Transverse colon (tissue), 4 donors: ENCODE results near the gene MAPK1. TPM values are rescaled to one million over a fixed set of nuclear protein-coding genes. Genes with fewer than 3 reads are reported as not detected.

Experiments used
- DNase-seq: peaks from one replicate; pipeline ENCODE4 v3.0.0-alpha.2; 2019
- H3K27ac ChIP-seq, 4 donors: fragments of 200-600 bp; sonication (generic); 2 replicates each; pipeline ENCODE4 v1.5.1; 2016 to 2018; ENCODE audit warnings: inconsistent platforms in 4 of 4
- H3K27me3 ChIP-seq: fragments of 200-600 bp; sonication (generic); 2 replicates; pipeline ENCODE4 v1.5.1; 2017; ENCODE audit warnings: inconsistent platforms
- H3K36me3 ChIP-seq, 4 donors: fragments of 200-600 bp; sonication (generic); 2 replicates each; pipeline ENCODE4 v1.5.1; 2017 to 2019; ENCODE audit warnings: inconsistent platforms in 4 of 4
- H3K4me1 ChIP-seq, 4 donors: fragments of 200-600 bp; sonication (generic); 2 replicates each; pipeline ENCODE4 v1.5.1; 2017 to 2020; ENCODE audit warnings: inconsistent platforms in 4 of 4
- H3K4me3 ChIP-seq, 4 donors: fragments of 200-600 bp; sonication (generic); 1 replicate in 1 of 4; 2 replicates in 3 of 4; pipeline versions ENCODE4 v1.5.1 to v1.6.1; 2017 to 2019; ENCODE audit warnings: inconsistent platforms in 4 of 4
- H3K9me3 ChIP-seq, 2 donors: fragments of 200-600 bp; sonication (generic); 2 replicates each; pipeline ENCODE4 v1.5.1; 2017 to 2019; ENCODE audit warnings: inconsistent platforms in 2 of 2
- EP300 ChIP-seq: sonication (generic); formaldehyde crosslinking; IDR thresholded peaks from one replicate; pipeline ENCODE4 v1.6.1; 2017; ENCODE audit warnings: antibody characterized with exemption, low read depth
- POLR2A ChIP-seq: fragments of 450-650 bp; IDR thresholded peaks from one replicate; pipeline ENCODE4 v1.6.1; 2016; ENCODE audit warnings: antibody characterized with exemption, mild to moderate bottlenecking, moderate library complexity
- POLR2AphosphoS5 ChIP-seq, 3 donors: sonication (generic); formaldehyde crosslinking; IDR thresholded peaks; one replicate each; pipeline ENCODE4 v1.6.1; 2016; ENCODE audit warnings: antibody characterized with exemption in 3 of 3
- WGBS, 2 donors: methylation state at CpG; one replicate each; pipeline ENCODE4 v1.1.5; 2018; ENCODE audit warnings: low coverage in 1 of 2; 5-methylcytosine and 5-hydroxymethylcytosine counted together
- in situ Hi-C, 4 donors: fragments of 200-750 bp; cut with MboI; loops; one replicate each; pipeline versions ENCODE4 v1.15.0 to v1.15.1; 2017; ENCODE audit warnings: low sequenced_read_pairs in 3 of 4, low pct_ligation_motif_present in 1 of 4, low pct_unique_long_range_greater_than_20kb in 1 of 4
- intact Hi-C: fragments of 100-400 bp; cut with DNase I; formaldehyde crosslinking; loops from one replicate; pipeline ENCODE4 v1.15.1; 2023; ENCODE audit warnings: low total_unique reads
- total RNA-seq, 4 donors: library from RNA; depleted of rRNA; stranded (reverse); fragments of >200 nt; gene quantifications; one replicate each; pipeline ENCODE4 v1.1.0, GENCODE V29; 2016
- TF ChIP-seq, protein P1 (sequence below), 5 experiments: fragments of 200-600 bp in 3 of 5; fragments of 450-650 bp in 2 of 5; sonication (generic) in 3 of 5; IDR thresholded peaks; 1 replicate in 2 of 5; 2 replicates in 3 of 5; pipeline ENCODE4 v1.5.1; 2016 to 2017; ENCODE audit warnings: antibody characterized with exemption in 5 of 5, inconsistent platforms in 3 of 5, mild to moderate bottlenecking in 2 of 5, moderate library complexity in 1 of 5

Gene MAPK1
- total RNA-seq, 4 donors from 2014 or later = 37.1 to 303 (median 57.0) TPM

DNA sequence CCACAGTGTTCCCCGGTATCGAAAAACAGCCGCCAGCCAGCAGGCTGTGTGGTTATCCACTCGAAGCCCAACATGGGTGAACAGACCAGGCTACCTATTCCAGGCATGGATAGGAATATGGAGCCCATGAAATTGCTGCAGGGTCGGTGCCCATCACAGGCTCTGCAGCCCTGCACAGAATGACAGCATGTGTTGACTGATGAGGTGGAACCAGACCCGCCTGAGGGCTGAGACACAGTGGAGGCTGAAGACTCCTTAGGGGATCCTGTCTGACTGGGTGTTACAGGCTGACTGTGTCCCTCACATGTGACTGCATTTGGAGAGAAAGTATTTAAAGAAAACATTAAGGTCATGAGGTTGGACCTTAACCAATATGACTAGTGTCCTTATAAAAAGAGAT, 125.7 kb downstream of the MAPK1 start:
- no peak for DNase-seq
- Histone ChIP-seq H3K4me1 (no peaks in the 10 kb centered on the region), H3K36me3 (no peaks in the 10 kb centered on the region), H3K9me3 (no peaks in the 10 kb centered on the region), H3K27ac (no peak overlapping the region), H3K4me3 (no peak overlapping the region), H3K27me3 (no peaks in the 10 kb centered on the region)
- intact Hi-C loops = no loop called here
- in situ Hi-C loops = no loop called here
- WGBS, 2 donors = 88% methylated on average over 6 of the region's 6 CpGs; no CpG with 5 or more reads in 1 of the 2 donors
- TF ChIP-seq EP300 = no peak
- TF ChIP-seq, protein P1, sequence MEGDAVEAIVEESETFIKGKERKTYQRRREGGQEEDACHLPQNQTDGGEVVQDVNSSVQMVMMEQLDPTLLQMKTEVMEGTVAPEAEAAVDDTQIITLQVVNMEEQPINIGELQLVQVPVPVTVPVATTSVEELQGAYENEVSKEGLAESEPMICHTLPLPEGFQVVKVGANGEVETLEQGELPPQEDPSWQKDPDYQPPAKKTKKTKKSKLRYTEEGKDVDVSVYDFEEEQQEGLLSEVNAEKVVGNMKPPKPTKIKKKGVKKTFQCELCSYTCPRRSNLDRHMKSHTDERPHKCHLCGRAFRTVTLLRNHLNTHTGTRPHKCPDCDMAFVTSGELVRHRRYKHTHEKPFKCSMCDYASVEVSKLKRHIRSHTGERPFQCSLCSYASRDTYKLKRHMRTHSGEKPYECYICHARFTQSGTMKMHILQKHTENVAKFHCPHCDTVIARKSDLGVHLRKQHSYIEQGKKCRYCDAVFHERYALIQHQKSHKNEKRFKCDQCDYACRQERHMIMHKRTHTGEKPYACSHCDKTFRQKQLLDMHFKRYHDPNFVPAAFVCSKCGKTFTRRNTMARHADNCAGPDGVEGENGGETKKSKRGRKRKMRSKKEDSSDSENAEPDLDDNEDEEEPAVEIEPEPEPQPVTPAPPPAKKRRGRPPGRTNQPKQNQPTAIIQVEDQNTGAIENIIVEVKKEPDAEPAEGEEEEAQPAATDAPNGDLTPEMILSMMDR (IDR thresholded peaks at IDR 0.05) = no peak

DNA sequence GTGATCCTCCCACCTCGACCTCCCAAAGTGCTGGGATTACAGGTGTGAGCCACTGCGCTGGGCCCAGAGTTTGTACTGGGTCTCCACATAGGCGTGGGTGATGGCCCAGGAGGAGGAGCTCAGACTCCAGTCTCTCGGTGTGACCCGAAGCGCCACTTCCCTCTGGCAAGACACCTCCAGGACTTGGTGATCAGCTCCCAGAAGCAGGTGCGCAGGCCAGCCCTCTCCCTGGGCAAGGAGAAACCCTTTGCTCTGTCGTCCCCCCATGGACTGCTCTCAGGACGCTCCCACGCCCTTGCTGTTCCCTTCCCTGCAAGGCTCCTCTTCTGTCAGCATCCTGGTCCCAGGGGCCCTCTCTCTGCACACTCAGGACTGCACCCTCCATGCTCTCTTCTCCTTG, 126.4 kb downstream of the MAPK1 start:
- 67 to 85% methylated on average over 3 to 10 of the region's 10 CpGs for WGBS, 2 donors
- Histone ChIP-seq H3K27me3 (no peaks in the 10 kb centered on the region), H3K27ac (no peak overlapping the region), H3K36me3 (no peaks in the 10 kb centered on the region), H3K4me1 (peaks cover 0 to 4% (median 4%) of the 10 kb centered on the region in 4 donors), H3K4me3 (no peak overlapping the region), H3K9me3 (no peaks in the 10 kb centered on the region)
- intact Hi-C loops (no loop called here), in situ Hi-C loops (no loop called here)
- no peak for TF ChIP-seq EP300
- no peak for TF ChIP-seq POLR2A
- TF ChIP-seq, protein P1 (IDR thresholded peaks at IDR 0.05) = no peak
- TF ChIP-seq POLR2AphosphoS5 (IDR thresholded peaks at IDR 0.05) = no peak
- DNase-seq = no peak

GRCh38 chr22:21739828-21740377, 127.5 kb downstream of the MAPK1 start:
- in situ Hi-C loops (no loop called here), intact Hi-C loops (no loop called here)
- H3K27me3 ChIP-seq = no peaks in the 10 kb centered on the region
- H3K4me3 ChIP-seq = no peak overlapping the region
- no peaks in the 10 kb centered on the region for H3K36me3 ChIP-seq
- 93% methylated on average over 5 of the region's 5 CpGs; no CpG with 5 or more reads in 1 of the 2 donors for WGBS, 2 donors
- H3K9me3 ChIP-seq = no peaks in the 10 kb centered on the region
- TF ChIP-seq POLR2A (no peak), POLR2AphosphoS5 (IDR thresholded peaks at IDR 0.05) (no peak), EP300 (no peak)
- TF ChIP-seq, protein P1 (IDR thresholded peaks at IDR 0.05) = no peak
- no peak overlapping the region for H3K27ac ChIP-seq
- DNase-seq = no peak
- peaks cover 0 to 7% (median 7%) of the 10 kb centered on the region in 4 donors for H3K4me1 ChIP-seq

DNA sequence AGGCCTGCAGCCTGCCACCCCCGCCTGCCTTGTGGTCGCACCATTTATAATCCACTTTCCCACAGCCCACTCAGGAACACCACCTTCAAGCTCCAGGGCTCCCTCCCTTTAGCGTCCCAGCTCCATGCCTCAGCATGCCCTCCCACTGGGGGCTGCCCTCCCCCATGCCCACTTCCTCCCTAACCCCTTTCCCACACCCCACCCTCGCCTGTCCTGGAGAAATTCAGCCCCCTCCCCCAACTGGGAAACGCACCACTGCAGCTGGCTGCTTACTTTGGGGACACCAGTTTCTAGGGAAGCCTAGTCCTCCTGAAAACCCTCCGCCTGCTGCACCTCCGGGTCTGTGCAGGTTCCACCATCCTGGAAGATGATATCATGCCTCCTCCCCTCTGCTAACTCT, 128.5 kb downstream of the MAPK1 start:
- Histone ChIP-seq H3K9me3 (no peaks in the 10 kb centered on the region), H3K4me1 (peaks cover 4 to 17% (median 12%) of the 10 kb centered on the region in 4 donors), H3K27ac (no peak overlapping the region), H3K36me3 (no peaks in the 10 kb centered on the region), H3K27me3 (no peaks in the 10 kb centered on the region), H3K4me3 (no peak overlapping the region)
- DNase-seq = no peak
- in situ Hi-C loops (no loop called here), intact Hi-C loops (no loop called here)
- TF ChIP-seq, protein P1 (IDR thresholded peaks at IDR 0.05) = no peak
- no peak for TF ChIP-seq EP300
- no peak for TF ChIP-seq POLR2AphosphoS5 (IDR thresholded peaks at IDR 0.05)
- TF ChIP-seq POLR2A = no peak
- 72 to 74% methylated on average over 6 to 7 of the region's 7 CpGs for WGBS, 2 donors
